ENCODE data around the gene PTPRZ1. TPM values are rescaled to one million over a fixed set of nuclear protein-coding genes. Genes with fewer than 3 reads are reported as not detected.
A peak's percentile ranks its signal among the peaks of the same experiment; 100 is the strongest.

PTPRZ1 gene
- total RNA-seq, 1 experiment from 2014 or later = not detected

DNA sequence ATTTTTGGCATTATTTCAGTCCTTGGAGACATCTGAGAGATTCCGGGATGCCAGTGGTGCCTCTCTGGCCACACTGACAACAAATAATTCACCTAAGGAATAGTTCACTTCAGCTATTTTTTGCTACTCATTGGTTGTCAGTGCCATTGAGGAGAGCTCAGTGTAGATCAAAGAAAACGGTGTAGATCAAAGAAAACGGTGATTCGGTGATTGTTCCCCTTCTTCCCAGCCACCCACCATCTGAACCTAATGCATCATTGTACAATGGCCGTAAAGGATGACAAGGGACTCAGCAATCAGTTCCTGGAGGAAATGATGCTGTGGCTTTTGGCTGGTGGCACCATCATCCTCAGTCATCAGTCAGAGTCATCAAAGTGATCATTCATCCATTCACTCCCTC lies 80.6 kb downstream of the PTPRZ1 start:
- H3K36me3 ChIP-seq (ENCODE audit: low read depth, low read length) = no peaks in the 10 kb centered on the region
- no peak overlapping the region for H3K9ac ChIP-seq (ENCODE audit: low read length)
- H3K4me3 ChIP-seq (ENCODE audit: low read length) = no peak overlapping the region
- no TSS peak for BruUV-seq (replicated peaks)
- POLR2A ChIA-PET (ENCODE audit: unreplicated experiment) = no interaction called here
- DNase-seq = no peak
- no peak overlapping the region for H2AFZ ChIP-seq (ENCODE audit: low read length)
- H3K4me1 ChIP-seq (ENCODE audit: insufficient read depth, low read length) = no peaks in the 10 kb centered on the region
- H3K27ac ChIP-seq (ENCODE audit: low read length) = no peak overlapping the region
- TF ChIP-seq CTCF (conservative IDR thresholded peaks at IDR 0.05; ENCODE audit: low read depth, low read length) (no peak), EZH2 (IDR thresholded peaks at IDR 0.05; ENCODE audit: low read length, unreplicated experiment) (no peak), EZH2phosphoT487 (IDR thresholded peaks at IDR 0.05; ENCODE audit: borderline replicate concordance, low read length) (no peak)
- intact Hi-C loops (cut with micrococcal nuclease) = no loop called here
- H3K27me3 ChIP-seq (ENCODE audit: low read length) = peaks cover 11% of the 10 kb centered on the region; the same call in 1 of the 2 replicates
- H3K79me2 ChIP-seq (ENCODE audit: low read length) = no peaks in the 10 kb centered on the region
- no peaks in the 10 kb centered on the region for H3K9me2 ChIP-seq (replicated peaks; ENCODE audit: low read length)
- H3K9me3 ChIP-seq (ENCODE audit: low read length) = no peaks in the 10 kb centered on the region
- ATAC-seq = no peak
- H3F3A ChIP-seq (ENCODE audit: low read length, unreplicated experiment) = no peaks in the 10 kb centered on the region
- H4K20me1 ChIP-seq (ENCODE audit: low read length) = no peaks in the 10 kb centered on the region
- no peak overlapping the region for H3K4me2 ChIP-seq (ENCODE audit: low read length)
- CTCF ChIA-PET = no interaction called here

DNA sequence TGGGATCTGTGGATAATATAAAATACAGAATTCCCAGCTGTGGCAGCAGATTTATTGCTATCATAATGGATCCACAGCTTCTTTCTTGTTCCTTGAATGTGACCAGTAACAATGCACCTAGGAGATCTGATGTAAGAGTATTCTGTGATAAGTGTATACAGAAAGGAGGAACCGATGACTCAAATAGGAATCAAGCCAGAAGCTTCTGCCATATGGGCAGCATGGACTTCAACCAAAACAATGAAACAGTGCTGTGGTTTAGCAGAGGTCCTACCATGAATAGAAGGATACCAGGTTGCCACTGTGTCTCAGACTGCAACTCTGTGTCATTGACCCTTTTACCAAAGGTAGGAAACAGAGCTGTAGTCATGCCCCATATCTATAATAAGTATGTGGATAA lies 81.8 kb downstream of the PTPRZ1 start:
- ATAC-seq = no peak
- intact Hi-C loops (cut with micrococcal nuclease) = no loop called here

More for the DNA sequence above, 81.8 kb downstream of the PTPRZ1 start:
- H3K9me2 ChIP-seq (replicated peaks; ENCODE audit: low read length) = no peaks in the 10 kb centered on the region
- TF ChIP-seq EZH2phosphoT487 (IDR thresholded peaks at IDR 0.05; ENCODE audit: borderline replicate concordance, low read length) = no peak
- TF ChIP-seq CTCF (conservative IDR thresholded peaks at IDR 0.05; ENCODE audit: low read depth, low read length) = no peak
- TF ChIP-seq EZH2 (IDR thresholded peaks at IDR 0.05; ENCODE audit: low read length, unreplicated experiment) = no peak
- H3K27ac ChIP-seq (ENCODE audit: low read length) = no peak overlapping the region
- peak; percentile 11 for DNase-seq
- BruUV-seq (replicated peaks) = no TSS peak
- H3K4me2 ChIP-seq (ENCODE audit: low read length) = no peak overlapping the region
- H3K4me3 ChIP-seq (ENCODE audit: low read length) = no peak overlapping the region
- H3K9ac ChIP-seq (ENCODE audit: low read length) = no peak overlapping the region
- CTCF ChIA-PET = no interaction called here
- no peaks in the 10 kb centered on the region for H4K20me1 ChIP-seq (ENCODE audit: low read length)
- no peaks in the 10 kb centered on the region for H3K36me3 ChIP-seq (ENCODE audit: low read depth, low read length)
- H3F3A ChIP-seq (ENCODE audit: low read length, unreplicated experiment) = no peaks in the 10 kb centered on the region
- peaks cover 14% of the 10 kb centered on the region; the same call in 1 of the 2 replicates for H3K27me3 ChIP-seq (ENCODE audit: low read length)
- H3K4me1 ChIP-seq (ENCODE audit: insufficient read depth, low read length) = no peaks in the 10 kb centered on the region
- H3K9me3 ChIP-seq (ENCODE audit: low read length) = no peaks in the 10 kb centered on the region
- POLR2A ChIA-PET (ENCODE audit: unreplicated experiment) = no interaction called here
- H2AFZ ChIP-seq (ENCODE audit: low read length) = no peak overlapping the region
- H3K79me2 ChIP-seq (ENCODE audit: low read length) = no peaks in the 10 kb centered on the region
